HG03457 (cell line): ENCODE data around the gene VWF.
"Not testable (repeated sequence)": the region's sequence is repeated elsewhere in the genome, so short reads cannot be mapped to it uniquely, and the experiment has no call there.

ENCODE experiments used
- ATAC-seq: cut with Tn5 transposase; IDR thresholded peaks from one replicate; pipeline ENCODE4 v1.9.1; 2021; ENCODE audit warnings: moderate number of reproducible peaks; ENCODE audit not compliant: unreplicated experiment

The VWF gene

DNA sequence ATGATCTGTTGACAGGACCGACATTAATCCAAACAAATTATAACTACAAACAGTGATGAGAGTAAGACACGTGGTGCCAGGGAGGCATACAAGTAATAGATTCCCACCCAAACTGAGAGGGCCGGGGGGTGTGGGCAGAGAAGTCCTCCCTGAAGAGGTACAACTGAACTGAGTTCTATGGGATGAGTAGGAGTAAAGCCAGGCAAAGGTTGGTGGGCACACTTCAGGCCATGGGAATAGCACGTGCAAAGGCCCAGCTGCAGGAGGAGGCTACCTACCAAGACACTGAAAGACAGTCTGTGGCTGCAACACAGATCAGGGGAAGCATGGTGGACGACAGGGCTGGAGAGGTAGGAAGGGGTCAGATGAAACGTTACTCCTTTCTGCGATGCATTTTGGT, 22.0 kb upstream of the VWF start:
- ATAC-seq, result no peak

DNA sequence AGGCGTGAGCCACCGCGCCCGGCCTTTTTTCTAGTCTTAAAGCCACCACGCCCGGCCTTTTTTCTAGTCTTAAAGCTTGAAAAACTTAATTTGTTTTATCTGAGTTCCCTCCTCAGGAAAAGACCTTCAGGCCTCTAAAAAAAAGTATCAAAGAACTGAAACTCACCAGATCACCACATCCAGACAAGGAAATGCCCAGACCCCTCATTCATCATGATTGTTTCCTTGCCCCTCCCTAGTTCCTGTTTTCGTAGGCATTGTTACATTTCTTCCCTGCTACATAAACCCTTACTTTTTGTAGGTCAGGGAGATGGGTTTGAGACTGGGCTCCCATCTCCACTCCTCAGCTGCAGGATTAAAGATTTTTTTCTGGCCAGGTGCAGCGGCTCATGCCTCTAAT, 21.1 kb upstream of the VWF start:
- no peak for ATAC-seq

- no peak for ATAC-seq
Observed at GRCh38 chr12:6143303-6143675, 18.8 kb upstream of the VWF start.

DNA sequence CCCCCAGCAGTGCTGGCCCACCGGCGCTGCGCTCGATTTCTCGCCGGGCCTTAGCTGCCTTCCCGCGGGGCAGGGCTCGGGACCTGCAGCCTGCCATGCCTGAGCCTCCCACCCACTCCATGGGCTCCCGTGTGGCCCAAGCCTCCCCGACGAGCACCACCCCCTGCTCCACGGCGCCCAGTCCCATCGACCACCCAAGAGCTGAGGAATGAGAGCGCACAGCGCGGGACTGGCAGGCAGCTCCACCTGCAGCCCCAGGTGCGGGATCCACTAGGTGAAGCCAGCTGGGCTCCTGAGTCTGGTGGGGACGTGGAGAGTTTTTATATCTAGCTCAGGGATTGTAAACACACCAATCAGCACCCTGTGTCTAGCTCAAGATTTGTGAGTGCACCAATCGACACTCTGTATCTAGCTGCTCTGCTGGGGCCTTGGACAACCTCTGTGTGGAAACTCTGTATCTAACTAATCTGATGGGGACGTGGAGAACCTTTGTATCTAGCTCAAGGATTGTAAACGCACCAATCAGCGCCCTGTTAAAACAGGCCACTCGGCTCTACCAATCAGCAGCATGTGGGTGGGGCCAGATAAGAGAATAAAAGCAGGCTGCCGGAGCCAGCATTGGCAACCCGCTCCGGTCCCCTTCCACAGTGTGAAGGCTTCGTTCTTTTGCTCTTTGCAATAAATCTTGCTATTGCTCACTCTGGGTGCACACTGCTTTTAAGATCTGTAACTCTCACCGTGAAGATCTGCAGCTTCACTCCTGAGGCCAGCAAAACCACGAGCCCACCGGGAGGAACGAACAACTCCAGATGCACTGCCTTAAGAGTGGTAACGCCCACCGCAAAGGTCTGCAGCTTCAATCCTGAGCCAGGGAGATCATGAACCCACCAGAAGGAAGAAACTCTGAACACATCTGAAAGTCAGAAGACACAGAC, 18.2 kb upstream of the VWF start:
- not testable (repeated sequence) for ATAC-seq

DNA sequence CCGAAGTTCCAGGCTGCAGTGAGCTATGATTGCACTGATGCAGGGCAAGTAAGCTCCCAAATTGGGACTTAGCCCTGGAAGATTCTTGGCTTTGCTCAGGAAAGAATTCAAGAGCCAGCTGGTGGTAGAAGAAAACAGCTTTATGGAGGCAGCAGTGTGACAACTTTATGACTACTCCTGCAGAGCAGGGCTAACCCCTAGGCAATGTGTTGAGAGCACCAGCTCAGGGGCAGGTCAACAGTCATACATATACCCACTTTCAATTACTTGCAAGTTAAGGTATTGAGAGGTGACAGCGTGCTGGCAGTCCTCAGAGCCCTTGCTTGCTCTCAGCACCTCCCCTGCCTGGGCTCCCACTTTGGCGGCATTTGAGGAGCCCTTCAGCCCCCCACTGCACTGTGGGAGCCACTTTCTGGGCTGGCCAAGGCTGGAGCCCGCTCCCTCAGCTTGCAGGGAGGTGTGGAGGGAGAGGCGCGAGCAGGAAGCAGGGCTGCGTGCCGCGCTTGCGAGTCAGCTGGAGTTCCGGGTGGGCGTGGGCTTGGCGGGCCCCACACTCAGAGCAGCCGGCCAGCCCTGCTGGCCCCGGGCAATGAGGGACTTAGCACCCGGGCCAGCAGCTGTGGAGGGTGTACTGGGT, 17.4 kb upstream of the VWF start:
- not testable (repeated sequence) for ATAC-seq

DNA sequence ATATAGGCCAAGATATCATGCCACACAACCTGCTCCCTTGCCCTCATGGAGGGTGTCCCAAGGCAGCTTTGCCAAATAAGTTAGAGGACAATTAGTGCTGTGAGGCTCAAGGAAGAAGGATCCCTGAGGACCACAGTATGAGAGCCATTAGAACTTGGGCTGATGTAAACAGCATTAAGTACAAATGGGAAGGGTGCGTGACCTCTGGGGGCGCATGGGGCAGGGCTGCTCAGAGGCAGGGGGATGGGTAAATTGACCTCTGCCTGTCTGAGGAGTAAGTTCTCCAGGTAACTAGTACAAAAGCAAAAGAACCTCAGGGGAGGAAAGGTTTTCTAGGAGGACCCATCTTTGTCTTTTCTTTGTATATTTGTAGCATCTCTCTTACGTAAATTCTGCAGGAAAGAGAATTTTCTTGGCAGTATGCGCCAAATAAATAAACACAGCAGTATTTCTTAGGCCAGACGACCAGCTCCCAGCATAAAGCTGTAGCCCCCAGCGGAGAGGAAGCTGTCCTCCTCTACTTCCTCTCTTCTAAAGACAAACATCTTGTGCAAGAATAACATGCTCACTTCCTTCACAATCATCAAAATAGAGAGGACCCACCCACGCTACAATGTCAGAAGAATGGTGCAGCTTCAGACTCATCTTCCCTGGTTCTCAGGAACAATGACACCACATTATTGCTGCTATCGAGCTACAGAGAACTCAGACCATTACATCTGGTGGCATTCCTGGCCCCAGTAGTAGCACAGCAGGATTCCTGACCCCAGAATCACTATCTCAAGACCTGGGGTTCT, 16.4 kb upstream of the VWF start:
- no peak for ATAC-seq

DNA sequence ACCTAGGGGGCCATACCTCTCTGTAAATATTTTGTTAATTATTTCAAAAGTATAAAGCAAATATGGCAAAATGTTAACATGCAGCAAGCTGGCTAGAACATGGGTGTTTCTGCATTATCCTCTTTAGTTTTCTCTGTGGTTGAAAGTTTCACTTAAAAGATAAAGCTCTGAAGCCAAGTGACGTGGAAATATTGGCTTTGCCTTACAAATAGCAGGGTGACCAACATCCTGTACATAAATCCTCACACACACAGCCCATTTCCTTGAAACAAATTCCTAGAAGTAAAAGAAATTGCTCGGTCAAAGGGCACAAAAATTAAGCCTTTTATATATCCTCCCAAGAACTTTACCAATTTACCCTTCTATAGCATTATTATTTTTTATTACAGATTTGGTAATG, 10.6 kb upstream of the VWF start:
- ATAC-seq, result no peak

DNA sequence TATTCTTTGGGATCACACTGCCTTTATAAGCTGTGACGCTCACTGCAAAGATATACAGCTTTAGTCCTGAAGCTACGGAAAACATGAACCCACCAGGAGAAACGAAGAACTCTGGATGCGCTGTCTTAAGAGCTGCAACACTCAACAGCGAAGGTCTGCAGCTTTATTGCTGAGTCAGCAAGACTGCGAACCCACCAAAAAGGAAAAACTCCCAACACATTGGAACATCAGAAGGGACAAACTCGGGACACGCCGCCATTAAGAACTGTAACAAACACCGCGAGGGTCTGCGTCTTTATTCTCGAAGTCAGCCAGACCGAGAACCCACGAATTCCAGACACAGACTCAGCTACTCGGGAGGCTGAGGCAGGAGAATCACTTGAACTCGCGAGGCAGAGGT, 9.2 kb upstream of the VWF start:
- no peak for ATAC-seq

GRCh38 chr12:6132496-6132895, 8.0 kb upstream of the VWF start:
- ATAC-seq, result no peak

DNA sequence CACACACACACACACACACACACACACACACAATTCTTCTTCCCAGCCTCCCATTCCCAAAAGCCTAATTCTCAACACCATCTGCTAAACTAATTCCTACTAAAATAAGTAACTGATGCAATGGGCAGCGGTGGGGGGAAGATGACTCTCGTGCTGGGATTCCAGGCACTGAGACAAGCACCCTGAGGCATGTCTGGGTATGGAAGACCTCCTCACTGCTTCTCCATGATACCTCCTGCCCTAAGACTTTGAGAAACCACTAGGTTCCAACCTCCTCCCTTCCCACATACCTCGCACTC, 789 bp upstream of the VWF start:
- ATAC-seq, result no peak

DNA sequence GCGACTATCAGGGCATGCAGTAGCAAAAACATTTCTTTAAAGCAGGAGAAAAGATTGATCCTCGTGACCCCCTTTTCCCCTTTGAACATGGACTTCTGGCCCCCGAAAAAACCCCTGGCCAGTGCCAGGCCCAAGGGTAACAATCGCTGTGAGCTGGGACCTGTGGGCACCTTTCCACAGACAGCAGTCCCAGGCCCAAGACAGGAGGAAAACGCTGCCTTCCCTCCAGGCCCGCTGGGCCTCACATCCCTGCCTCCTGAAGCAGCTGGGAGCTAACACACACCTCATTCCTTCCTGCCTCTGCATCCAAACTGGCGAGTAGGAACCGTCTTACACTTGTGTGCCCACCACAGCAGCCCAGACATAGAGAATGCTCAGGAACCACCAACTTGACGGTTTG, 1.2 kb downstream of the VWF start:
- ATAC-seq, result no peak

DNA sequence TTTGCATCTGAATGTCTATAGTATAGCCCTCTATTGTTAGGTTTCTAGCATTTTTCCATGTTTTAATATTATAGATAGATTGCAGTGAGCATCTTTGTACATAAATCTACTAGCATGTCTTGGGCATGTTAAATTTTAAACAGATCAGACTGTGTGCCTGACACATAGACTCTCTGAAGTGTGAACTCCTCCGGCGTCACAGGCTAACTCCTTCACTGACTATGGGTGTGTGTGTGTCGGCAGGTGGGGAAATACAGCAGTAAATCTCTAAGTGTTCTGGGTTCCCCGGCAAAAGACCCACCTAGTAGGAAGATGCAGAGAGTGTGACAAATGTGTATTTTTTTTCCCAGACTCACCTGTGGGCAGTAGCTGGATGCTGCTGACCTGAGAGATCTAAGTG, 2.3 kb downstream of the VWF start:
- ATAC-seq, result no peak

DNA sequence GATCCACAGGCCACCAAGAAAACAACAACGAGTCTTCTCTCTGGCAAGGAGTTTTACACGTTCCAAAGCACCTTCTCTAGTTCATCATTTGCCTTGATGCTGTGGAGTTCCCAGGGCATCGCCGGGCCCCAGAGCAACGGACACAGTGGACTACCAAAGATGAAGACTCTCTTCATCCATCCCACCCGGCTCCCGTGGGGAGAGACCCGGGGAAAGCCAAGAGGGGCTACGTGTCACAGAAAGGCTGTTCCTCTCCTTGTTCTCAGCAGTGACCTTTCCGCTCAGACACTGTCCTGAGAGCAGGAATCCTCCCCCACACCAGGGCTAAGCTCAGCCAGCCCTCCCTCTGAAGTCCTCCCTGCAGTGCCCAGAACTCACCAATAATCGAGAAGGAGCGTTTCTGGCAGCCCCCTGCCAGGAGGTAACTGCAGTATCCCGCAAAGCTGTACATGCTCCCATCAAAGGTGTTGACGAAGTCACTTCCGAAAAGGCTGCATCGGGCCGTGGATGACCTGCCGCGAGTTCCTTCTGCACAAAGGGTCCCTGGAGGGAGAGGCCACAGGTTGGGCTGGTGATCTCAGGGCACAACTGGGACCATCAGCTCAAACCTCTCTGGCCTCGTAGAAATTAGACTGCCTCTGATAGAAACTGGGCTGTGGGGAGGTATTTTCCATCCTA, 3.5 kb downstream of the VWF start:
- ATAC-seq, result no peak

DNA sequence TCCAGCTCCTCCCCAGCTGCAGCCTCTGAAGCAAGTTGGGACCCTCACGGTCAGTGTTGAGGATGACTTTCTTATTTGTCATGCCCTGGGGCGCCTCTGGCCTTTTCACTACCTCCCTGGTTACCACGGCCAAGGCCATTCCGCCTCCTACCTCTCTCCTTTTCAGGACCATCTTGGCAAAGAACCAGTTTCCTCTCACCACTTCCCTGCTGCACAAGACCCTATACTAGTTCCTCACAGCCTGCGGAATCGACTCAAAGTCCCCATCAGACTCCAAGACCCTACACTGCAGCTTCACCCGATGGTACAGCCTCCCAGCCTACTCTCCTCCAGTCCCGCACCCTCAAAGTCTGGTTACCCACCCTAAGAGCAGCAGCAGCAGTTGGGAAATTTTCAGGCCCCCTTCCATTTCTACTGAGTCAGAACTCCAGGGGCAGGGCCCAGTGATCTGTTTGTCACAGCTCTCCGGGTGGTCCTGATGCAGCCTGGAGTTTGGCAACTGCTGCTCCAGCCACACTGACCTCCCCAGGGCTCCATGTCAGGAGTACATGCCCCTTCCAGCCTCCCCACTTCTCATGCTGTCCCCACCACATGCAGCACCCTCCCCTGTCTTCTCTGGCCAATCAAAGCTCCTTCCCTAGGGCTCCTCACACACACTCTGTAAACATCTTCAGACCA, 5.4 kb downstream of the VWF start:
- no peak for ATAC-seq

GRCh38 chr12:6116471-6117021, 7.9 kb downstream of the VWF start:
- ATAC-seq, result no peak

DNA sequence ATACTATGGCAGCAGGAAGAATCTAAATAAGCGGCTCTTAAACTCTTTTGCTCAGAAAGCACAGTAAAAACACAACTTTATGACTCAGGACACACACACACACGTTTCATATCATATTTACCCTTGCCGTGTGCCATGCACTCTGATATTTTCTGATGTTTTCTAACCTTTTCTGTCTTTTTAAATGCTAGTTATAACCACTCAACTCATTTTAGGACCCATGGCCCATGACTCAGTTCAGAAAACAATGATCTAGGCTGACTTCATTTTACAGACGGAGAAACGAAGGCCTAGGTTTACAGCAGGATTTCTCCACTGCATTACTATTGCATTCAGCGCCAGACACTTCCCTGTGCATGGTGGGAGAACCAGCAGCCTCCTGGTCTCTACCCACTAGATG, 9.1 kb downstream of the VWF start:
- no peak for ATAC-seq

- no peak for ATAC-seq
Observed at GRCh38 chr12:6114476-6114870, 10.0 kb downstream of the VWF start.

DNA sequence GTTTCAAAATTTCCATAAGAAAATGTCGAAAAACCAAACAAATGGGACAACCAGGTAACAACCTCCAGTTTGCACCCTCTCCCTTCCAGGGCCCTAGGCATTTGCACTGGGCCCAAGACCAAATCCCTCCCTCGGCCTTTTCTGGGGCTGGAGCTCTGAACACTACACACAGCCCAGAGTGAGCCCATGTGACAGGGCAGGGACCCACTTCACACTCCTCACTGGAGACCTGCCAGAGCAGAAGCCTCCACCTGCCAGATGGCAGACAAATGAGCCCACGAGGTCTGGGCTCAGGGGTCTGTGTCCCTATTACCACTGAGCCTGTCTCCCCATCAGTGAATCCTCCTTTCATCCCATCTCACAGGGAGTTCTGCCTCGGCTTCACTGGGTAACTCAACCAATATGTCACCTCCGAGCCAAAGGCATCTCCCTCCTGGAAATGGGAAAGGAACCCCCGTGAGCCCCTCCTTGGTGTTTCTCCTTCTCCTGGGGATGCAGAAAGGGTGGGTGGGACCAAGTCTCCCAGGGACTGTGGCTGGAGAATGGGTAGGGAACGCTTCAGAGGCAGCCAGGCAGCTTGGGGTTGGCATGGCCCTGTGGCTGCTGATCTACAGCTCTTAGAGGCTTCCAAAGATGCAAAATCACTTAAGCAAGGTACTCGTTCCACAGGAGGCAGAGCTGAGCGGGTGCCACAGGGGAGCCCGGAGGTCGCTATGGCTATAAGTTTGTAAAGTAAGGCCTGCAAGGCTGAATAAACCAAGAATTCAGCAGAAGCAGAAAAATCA, 10.6 kb downstream of the VWF start:
- ATAC-seq, result no peak

- no peak for ATAC-seq
Observed at GRCh38 chr12:6112004-6112403, 12.5 kb downstream of the VWF start.

- ATAC-seq, result no peak
Observed at GRCh38 chr12:6110006-6110405, 14.5 kb downstream of the VWF start.
